ENCODE results near the gene YWHAE.

DNA sequence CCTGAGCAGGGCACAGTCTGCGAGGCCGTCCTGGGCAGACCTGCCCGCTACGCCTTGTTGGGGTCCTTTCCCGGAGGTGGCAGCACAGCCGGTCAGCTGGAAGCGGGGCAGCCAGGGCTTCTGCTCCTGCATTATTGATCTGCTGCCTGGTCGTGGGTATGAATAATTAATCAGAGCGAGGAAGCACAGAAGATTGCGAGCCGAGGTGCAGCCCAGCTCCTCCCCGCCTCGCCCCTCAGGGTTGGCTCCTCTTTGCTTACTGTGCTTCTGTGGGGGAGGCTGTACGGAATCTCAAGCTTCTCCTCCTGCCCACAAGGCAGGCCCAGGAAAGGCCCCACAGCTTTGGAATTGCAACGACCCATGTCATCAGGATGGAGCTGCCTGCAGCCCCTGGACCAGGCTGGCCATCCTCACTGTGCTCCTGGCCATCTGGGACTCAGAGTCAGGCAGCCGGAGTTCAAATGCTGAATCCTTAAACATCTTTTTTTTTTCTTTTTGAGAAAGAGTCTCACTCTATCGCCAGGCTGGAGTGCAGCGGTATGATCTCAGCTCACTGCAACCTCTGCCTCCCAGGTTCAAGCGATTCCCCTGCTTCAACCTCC lies 95.0 kb downstream of the YWHAE start:
- TF ChIP-seq, protein P1, sequence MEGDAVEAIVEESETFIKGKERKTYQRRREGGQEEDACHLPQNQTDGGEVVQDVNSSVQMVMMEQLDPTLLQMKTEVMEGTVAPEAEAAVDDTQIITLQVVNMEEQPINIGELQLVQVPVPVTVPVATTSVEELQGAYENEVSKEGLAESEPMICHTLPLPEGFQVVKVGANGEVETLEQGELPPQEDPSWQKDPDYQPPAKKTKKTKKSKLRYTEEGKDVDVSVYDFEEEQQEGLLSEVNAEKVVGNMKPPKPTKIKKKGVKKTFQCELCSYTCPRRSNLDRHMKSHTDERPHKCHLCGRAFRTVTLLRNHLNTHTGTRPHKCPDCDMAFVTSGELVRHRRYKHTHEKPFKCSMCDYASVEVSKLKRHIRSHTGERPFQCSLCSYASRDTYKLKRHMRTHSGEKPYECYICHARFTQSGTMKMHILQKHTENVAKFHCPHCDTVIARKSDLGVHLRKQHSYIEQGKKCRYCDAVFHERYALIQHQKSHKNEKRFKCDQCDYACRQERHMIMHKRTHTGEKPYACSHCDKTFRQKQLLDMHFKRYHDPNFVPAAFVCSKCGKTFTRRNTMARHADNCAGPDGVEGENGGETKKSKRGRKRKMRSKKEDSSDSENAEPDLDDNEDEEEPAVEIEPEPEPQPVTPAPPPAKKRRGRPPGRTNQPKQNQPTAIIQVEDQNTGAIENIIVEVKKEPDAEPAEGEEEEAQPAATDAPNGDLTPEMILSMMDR (conservative IDR thresholded peaks at IDR 0.05; ENCODE audit: low read depth, low read length): no peak
- no peak for TF ChIP-seq RFX5 (IDR thresholded peaks at IDR 0.05; ENCODE audit: low read depth, low read length)
- no peak for TF ChIP-seq POLR2A (IDR thresholded peaks at IDR 0.05; ENCODE audit: low read depth, low read length)
- no peak for TF ChIP-seq MAFK (IDR thresholded peaks at IDR 0.05; ENCODE audit: low read depth, low read length)
- TF ChIP-seq RAD21 (IDR thresholded peaks at IDR 0.05; ENCODE audit: low read length): no peak
- no peak for TF ChIP-seq BHLHE40 (IDR thresholded peaks at IDR 0.05; ENCODE audit: low read depth, low read length)
- TF ChIP-seq, protein P2, sequence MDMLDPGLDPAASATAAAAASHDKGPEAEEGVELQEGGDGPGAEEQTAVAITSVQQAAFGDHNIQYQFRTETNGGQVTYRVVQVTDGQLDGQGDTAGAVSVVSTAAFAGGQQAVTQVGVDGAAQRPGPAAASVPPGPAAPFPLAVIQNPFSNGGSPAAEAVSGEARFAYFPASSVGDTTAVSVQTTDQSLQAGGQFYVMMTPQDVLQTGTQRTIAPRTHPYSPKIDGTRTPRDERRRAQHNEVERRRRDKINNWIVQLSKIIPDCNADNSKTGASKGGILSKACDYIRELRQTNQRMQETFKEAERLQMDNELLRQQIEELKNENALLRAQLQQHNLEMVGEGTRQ (IDR thresholded peaks at IDR 0.05; ENCODE audit: low read depth, low read length): no peak
- TF ChIP-seq SMC3 (IDR thresholded peaks at IDR 0.05; ENCODE audit: low read depth, low read length): no peak
- no peak for TF ChIP-seq CHD1 (IDR thresholded peaks at IDR 0.05; ENCODE audit: low read depth, low read length)
- no peak for TF ChIP-seq MXI1 (IDR thresholded peaks at IDR 0.05; ENCODE audit: borderline replicate concordance, low read depth, low read length)
- no peak for TF ChIP-seq ELK1 (IDR thresholded peaks at IDR 0.05; ENCODE audit: borderline replicate concordance, low read depth, low read length)
- TF ChIP-seq CEBPB (IDR thresholded peaks at IDR 0.05; ENCODE audit: low read depth, low read length): no peak
